CD14-positive monocyte (primary cell): ENCODE data around the gene PIEZO1. TPM values are rescaled to one million over a fixed set of nuclear protein-coding genes. Genes with fewer than 3 reads are reported as not detected.
A peak's percentile ranks its signal among the peaks of the same experiment; 100 is the strongest.

ENCODE experiments used
- DNase-seq, 3 donors: peaks; one replicate each; pipeline ENCODE4 v3.0.0-alpha.2; 2011 to 2022
- H2AFZ ChIP-seq: 2 replicates; pipeline ENCODE4 v1.6.0; 2012; ENCODE audit warnings: mild to moderate bottlenecking, low read depth, low read length, inconsistent platforms; ENCODE audit not compliant: insufficient read depth, poor library complexity, severe bottlenecking
- H3K27ac ChIP-seq, 2 donors: 1 replicate in 1 of 2; 2 replicates in 1 of 2; pipeline ENCODE4 v1.5.1; 2012 to 2013; ENCODE audit warnings: low read length in 2 of 2, control low read depth in 1 of 2, inconsistent platforms in 1 of 2, low read depth in 1 of 2, mild to moderate bottlenecking in 1 of 2
- H3K27me3 ChIP-seq, 2 donors: one replicate each; pipeline versions ENCODE4 v1.6.0 to v1.6.1; 2011 to 2013; ENCODE audit warnings: low read length in 2 of 2; ENCODE audit not compliant: control insufficient read depth in 2 of 2, insufficient read depth in 2 of 2
- H3K36me3 ChIP-seq, 2 donors: replicated peaks in 1 of 2; 1 replicate in 1 of 2; 2 replicates in 1 of 2; pipeline versions ENCODE4 v1.5.1 to v1.6.1; 2012 to 2013; ENCODE audit warnings: low read length in 2 of 2, control low read depth in 1 of 2, inconsistent platforms in 1 of 2, mild to moderate bottlenecking in 1 of 2; ENCODE audit not compliant: insufficient read depth in 2 of 2, control insufficient read depth in 1 of 2
- H3K4me1 ChIP-seq, 2 donors: 1 replicate in 1 of 2; 2 replicates in 1 of 2; pipeline versions ENCODE4 v1.5.1 to v1.6.1; 2012 to 2013; ENCODE audit warnings: low read length in 2 of 2, control low read depth in 1 of 2, inconsistent platforms in 1 of 2, mild to moderate bottlenecking in 1 of 2, moderate library complexity in 1 of 2; ENCODE audit not compliant: insufficient read depth in 2 of 2, control insufficient read depth in 1 of 2
- H3K4me2 ChIP-seq: replicated peaks from 2 replicates; pipeline ENCODE3; 2012; ENCODE audit warnings: low read length, moderate library complexity, mild to moderate bottlenecking; ENCODE audit not compliant: poor library complexity, severe bottlenecking; ENCODE audit errors: extremely low read depth
- H3K4me3 ChIP-seq, 3 experiments: fragments of 200-600 bp in 1 of 3; sonication (generic) in 1 of 3; replicated peaks in 1 of 3; 1 replicate in 2 of 3; 2 replicates in 1 of 3; pipeline ENCODE4 v1.5.1; 2011 to 2013; ENCODE audit warnings: low read length in 3 of 3, mild to moderate bottlenecking in 3 of 3, control low read depth in 2 of 3, low read depth in 2 of 3, inconsistent platforms in 1 of 3, moderate library complexity in 1 of 3
- H3K79me2 ChIP-seq: 2 replicates; pipeline ENCODE4 v1.6.0; 2012; ENCODE audit warnings: mild to moderate bottlenecking, control low read depth, inconsistent platforms, low read length, moderate library complexity; ENCODE audit not compliant: insufficient read depth
- H3K9ac ChIP-seq: 2 replicates; pipeline ENCODE4 v1.6.0; 2017; ENCODE audit warnings: low read length, mild to moderate bottlenecking; ENCODE audit not compliant: insufficient read depth, poor library complexity, severe bottlenecking
- H3K9me3 ChIP-seq, 2 donors: replicated peaks in 1 of 2; 1 replicate in 1 of 2; 2 replicates in 1 of 2; pipeline versions ENCODE4 v1.5.1 to v1.6.1; 2012 to 2013; ENCODE audit warnings: low read length in 2 of 2, control low read depth in 1 of 2; ENCODE audit not compliant: control insufficient read depth in 1 of 2, insufficient read depth in 1 of 2
- H4K20me1 ChIP-seq: 2 replicates; pipeline ENCODE4 v1.6.0; 2012; ENCODE audit warnings: mild to moderate bottlenecking, low read length, control low read depth, moderate library complexity; ENCODE audit not compliant: insufficient read depth
- H3K27ac Mint-ChIP-seq, 7 donors: one replicate each; pipeline ENCODE4 v1.8.0; 2020; ENCODE audit warnings: mild to moderate bottlenecking in 7 of 7, mixed read lengths in 7 of 7, moderate library complexity in 6 of 7, inconsistent platforms in 2 of 7
- H3K27me3 Mint-ChIP-seq, 3 donors: one replicate each; pipeline ENCODE4 v1.8.0; 2021 to 2022; ENCODE audit warnings: low read depth in 3 of 3, mild to moderate bottlenecking in 3 of 3, mixed read lengths in 3 of 3, moderate library complexity in 3 of 3, inconsistent platforms in 1 of 3
- H3K36me3 Mint-ChIP-seq, 2 donors: one replicate each; pipeline ENCODE4 v1.8.0; 2020; ENCODE audit warnings: mixed read lengths in 2 of 2, inconsistent platforms in 1 of 2, mild to moderate bottlenecking in 1 of 2
- H3K4me1 Mint-ChIP-seq: one replicate; pipeline ENCODE4 v1.8.0; 2020; ENCODE audit warnings: mild to moderate bottlenecking, mixed read lengths
- H3K4me3 Mint-ChIP-seq, 2 donors: one replicate each; pipeline ENCODE4 v1.8.0; 2020; ENCODE audit warnings: mild to moderate bottlenecking in 2 of 2, mixed read lengths in 2 of 2, moderate library complexity in 1 of 2
- H3K9me3 Mint-ChIP-seq, 7 donors: one replicate each; pipeline ENCODE4 v1.8.0; 2020 to 2022; ENCODE audit warnings: mixed read lengths in 7 of 7, mild to moderate bottlenecking in 6 of 7, moderate library complexity in 6 of 7, inconsistent platforms in 2 of 7
- WGBS: methylation state at CpG from one replicate; pipeline ENCODE4 v1.1.5; 2013; ENCODE audit warnings: missing lambda C conversion rate; ENCODE audit not compliant: insufficient coverage; 5-methylcytosine and 5-hydroxymethylcytosine counted together
- intact Hi-C, 2 donors: fragments of 100-400 bp; cut with micrococcal nuclease; formaldehyde crosslinking; loops; one replicate each; pipeline versions ENCODE4 v1.15.0 to v1.15.1; 2023
- polyA plus RNA-seq, 3 donors: library from polyadenylated mRNA; depleted of rRNA in 1 of 3; unstranded in 2 of 3; stranded (reverse) in 1 of 3; fragments of 300-500 nt in 2 of 3; fragments of >200 nt in 1 of 3; fragmentation: Illumina TruSeq in 2 of 3; gene quantifications; 1 replicate in 2 of 3; 2 replicates in 1 of 3; pipeline ENCODE4 v1.2.3, GENCODE V29; 2012 to 2021
- TF ChIP-seq, protein P1 (sequence below): fragments of 200-600 bp; IDR thresholded peaks from one replicate; pipeline ENCODE4 v1.8.0; 2022; ENCODE audit warnings: antibody characterized with exemption, mild to moderate bottlenecking

Gene PIEZO1
- polyA plus RNA-seq, 3 donors = 10.2 to 405 (median 15.0) TPM

DNA sequence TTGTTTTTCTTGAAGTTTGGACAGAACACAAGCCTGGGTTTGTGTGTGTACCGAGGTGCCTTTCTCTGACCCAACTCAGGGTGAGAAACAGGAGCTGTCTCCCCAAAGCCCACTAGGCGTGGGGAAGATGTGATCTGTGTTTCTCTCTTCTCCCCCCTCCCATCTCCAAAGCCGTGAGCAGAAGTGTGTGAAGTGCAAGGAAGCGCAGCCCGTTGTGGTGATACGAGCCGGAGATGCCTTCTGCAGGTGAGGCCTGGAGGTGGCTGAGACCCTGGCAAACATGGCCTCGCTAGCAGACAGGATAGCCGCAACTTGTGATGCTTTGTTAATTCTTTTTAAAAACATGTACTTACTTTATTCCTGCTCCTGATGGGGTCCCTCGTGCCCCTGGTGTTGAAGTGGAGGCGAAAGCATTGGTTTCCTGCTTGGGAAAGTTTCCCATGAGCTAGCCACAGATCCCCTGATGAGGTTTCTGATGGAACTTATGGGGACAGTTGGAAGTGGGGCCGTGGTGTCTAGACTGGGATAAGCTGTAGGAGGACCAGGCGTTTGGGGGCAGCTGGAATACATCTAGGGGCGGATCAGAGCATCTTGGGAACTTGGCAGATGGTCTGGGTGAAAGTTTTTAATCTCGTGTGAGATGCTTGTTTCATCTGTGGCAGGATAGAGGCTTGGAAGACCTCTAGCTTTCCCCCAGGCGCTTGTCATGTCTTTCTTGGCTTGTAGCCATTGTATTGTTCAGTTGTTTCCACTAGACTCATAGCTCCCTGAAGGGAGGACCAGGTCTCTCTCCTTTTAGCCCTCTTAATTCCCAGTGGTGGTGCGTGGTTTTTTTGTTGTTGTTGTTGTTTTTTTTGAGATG lies 77.8 kb downstream of the PIEZO1 start:
- peaks cover 39% of the 10 kb centered on the region for H3K4me1 Mint-ChIP-seq
- Histone ChIP-seq H3K27me3 (no peaks in the 10 kb centered on the region), H3K9me3 (no peaks in the 10 kb centered on the region), H2AFZ (peak overlapping the region; percentile 90), H3K27ac (peak overlapping the region; percentile 24 to 84), H3K4me1 (peaks cover 41 to 48% of the 10 kb centered on the region in 2 donors), H3K79me2 (peaks cover 48% of the 10 kb centered on the region), H3K9ac (peak overlapping the region; percentile 79), H4K20me1 (peaks cover 13% of the 10 kb centered on the region), H3K4me3 (peak overlapping the region; percentile 70 to 93 (median 78)), H3K4me2 (peak overlapping the region; percentile 83), H3K36me3 (peaks cover 0 to 4% of the 10 kb centered on the region in 2 donors)
- peaks cover 0 to 4% (median 3%) of the 10 kb centered on the region in 3 donors for H3K27me3 Mint-ChIP-seq
- H3K9me3 Mint-ChIP-seq = peaks cover 0 to 2% (median 0%) of the 10 kb centered on the region in 7 donors
- WGBS = 74% methylated on average over 4 of the region's 17 CpGs
- H3K27ac Mint-ChIP-seq = peak overlapping the region in 6 of 7 donors; percentile 12 to 88 (median 53)
- DNase-seq = no peak
- H3K4me3 Mint-ChIP-seq = peak overlapping the region; percentile 71 to 72
- H3K36me3 Mint-ChIP-seq = peaks cover 15 to 28% of the 10 kb centered on the region in 2 donors
- intact Hi-C loops = loop anchor here (10.0 kb wide), 2 partner anchors 408 to 752 kb away; partner anchors contain the start of gene BANP (in 1 of the 2)
- TF ChIP-seq, protein P1, sequence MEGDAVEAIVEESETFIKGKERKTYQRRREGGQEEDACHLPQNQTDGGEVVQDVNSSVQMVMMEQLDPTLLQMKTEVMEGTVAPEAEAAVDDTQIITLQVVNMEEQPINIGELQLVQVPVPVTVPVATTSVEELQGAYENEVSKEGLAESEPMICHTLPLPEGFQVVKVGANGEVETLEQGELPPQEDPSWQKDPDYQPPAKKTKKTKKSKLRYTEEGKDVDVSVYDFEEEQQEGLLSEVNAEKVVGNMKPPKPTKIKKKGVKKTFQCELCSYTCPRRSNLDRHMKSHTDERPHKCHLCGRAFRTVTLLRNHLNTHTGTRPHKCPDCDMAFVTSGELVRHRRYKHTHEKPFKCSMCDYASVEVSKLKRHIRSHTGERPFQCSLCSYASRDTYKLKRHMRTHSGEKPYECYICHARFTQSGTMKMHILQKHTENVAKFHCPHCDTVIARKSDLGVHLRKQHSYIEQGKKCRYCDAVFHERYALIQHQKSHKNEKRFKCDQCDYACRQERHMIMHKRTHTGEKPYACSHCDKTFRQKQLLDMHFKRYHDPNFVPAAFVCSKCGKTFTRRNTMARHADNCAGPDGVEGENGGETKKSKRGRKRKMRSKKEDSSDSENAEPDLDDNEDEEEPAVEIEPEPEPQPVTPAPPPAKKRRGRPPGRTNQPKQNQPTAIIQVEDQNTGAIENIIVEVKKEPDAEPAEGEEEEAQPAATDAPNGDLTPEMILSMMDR = no peak

DNA sequence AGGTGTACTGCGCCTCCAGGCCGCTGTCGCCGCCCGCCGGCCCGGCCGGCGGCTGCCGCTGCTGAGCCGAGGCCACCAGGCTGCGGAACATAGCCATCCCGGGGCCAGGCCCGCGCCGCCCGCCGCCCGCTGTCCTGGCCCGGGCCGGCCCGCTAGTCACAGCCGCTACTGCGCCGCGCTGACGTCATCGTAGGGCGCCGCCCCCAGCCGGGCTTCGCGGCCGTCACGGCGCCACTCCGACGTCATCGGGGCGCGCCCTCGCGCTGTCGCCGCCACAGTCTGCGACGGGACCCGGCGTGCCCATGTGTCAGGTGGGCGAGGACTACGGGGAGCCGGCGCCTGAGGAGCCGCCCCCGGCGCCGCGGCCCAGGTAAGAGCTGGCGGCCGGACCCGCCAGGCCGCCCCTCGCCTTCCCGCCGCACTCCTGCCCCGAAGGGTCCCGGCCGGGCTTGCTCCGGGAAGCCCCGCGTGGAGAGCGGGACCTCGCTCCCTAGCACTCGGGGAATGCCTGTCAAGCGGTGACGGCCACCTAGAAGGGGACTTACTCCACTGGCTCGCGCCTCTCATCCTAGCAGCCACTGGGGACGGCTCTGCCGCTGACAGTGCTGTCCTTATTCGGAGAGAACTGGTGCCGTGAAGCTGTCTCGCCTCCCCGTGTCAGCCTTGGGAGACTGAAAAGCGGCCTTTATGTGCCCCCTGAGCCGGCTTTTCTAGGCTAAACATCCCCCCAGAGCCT lies 78.6 kb downstream of the PIEZO1 start, which contains the start of the genes CTU2 and RNF166:
CTU2 (plus strand) TSS at position 275 of the 736 bp plus-strand sequence; CDS start at position 303, 28 bp downstream.
RNF166 (minus strand) TSS at position 180 of the 736 bp plus-strand sequence; CDS start at position 97, 83 bp downstream.
- Histone ChIP-seq H3K27me3 (no peaks in the 10 kb centered on the region), H3K9ac (peak within 1 kb of the TSS; percentile 79), H3K4me3 (peak within 1 kb of the TSS; percentile 78 to 96 (median 93)), H3K36me3 (peaks cover 0 to 4% of the 10 kb centered on the region in 2 donors), H3K79me2 (peaks cover 56% of the 10 kb centered on the region), H3K4me2 (peak within 1 kb of the TSS; percentile 83), H2AFZ (peak within 1 kb of the TSS; percentile 90), H3K27ac (peak within 1 kb of the TSS; percentile 84 to 88), H3K4me1 (peaks cover 49 to 56% of the 10 kb centered on the region in 2 donors), H4K20me1 (peaks cover 7% of the 10 kb centered on the region), H3K9me3 (no peaks in the 10 kb centered on the region)
- Mint-ChIP-seq H3K27me3 (peaks cover 0 to 4% (median 3%) of the 10 kb centered on the region in 3 donors), H3K27ac (peak within 1 kb of the TSS; percentile 90 to 99 (median 98)), H3K36me3 (peaks cover 15 to 34% of the 10 kb centered on the region in 2 donors), H3K4me1 (peaks cover 47% of the 10 kb centered on the region), H3K4me3 (peak within 1 kb of the TSS; percentile 99), H3K9me3 (peaks cover 0 to 2% (median 0%) of the 10 kb centered on the region in 7 donors)
- intact Hi-C loops = loop anchor here (10.0 kb wide), 2 partner anchors 408 to 752 kb away; partner anchors contain the start of gene BANP (in 1 of the 2)
- 0% methylated on average over 83 of the region's 86 CpGs for WGBS
- TF ChIP-seq, protein P1 = no peak
- DNase-seq = peak; percentile 87 to 94 (median 90)
